Psoas muscle (tissue), 8 donors: Measurements from ENCODE around the gene SLC39A11. TPM values are rescaled to one million over a fixed set of nuclear protein-coding genes. Genes with fewer than 3 reads are reported as not detected.
"Not testable (repeated sequence)": the region's sequence is repeated elsewhere in the genome, so short reads cannot be mapped to it uniquely, and the experiment has no call there.

Source experiments
- ATAC-seq, 4 donors: fragments of 200-7000 bp; cut with Tn5 transposase; one replicate each; pipeline ENCODE4 v1.9.1; 2020; ENCODE audit warnings: moderate library complexity in 3 of 4, mild to moderate bottlenecking in 2 of 4
- DNase-seq, 2 donors: peaks; one replicate each; pipeline ENCODE4 v3.0.0-alpha.2; 2020
- H3K27ac ChIP-seq: fragments of 200-600 bp; one replicate; pipeline ENCODE4 v1.8.0; 2022
- H3K27me3 ChIP-seq, 3 donors: fragments of 200-600 bp in 1 of 3; one replicate each; pipeline versions ENCODE4 v1.6.1 to v1.8.0; 2013 to 2022; ENCODE audit warnings: low read length in 2 of 3, mild to moderate bottlenecking in 2 of 3, moderate library complexity in 1 of 3; ENCODE audit not compliant: insufficient read depth in 3 of 3
- H3K36me3 ChIP-seq, 2 donors: fragments of 200-600 bp in 1 of 2; one replicate each; pipeline versions ENCODE4 v1.6.1 to v1.8.0; 2013 to 2022; ENCODE audit warnings: low read depth in 1 of 2, mild to moderate bottlenecking in 1 of 2, moderate library complexity in 1 of 2; ENCODE audit not compliant: insufficient read depth in 1 of 2
- H3K4me1 ChIP-seq: fragments of 200-600 bp; one replicate; pipeline ENCODE4 v1.8.0; 2022
- H3K4me3 ChIP-seq: fragments of 200-600 bp; one replicate; pipeline ENCODE4 v1.8.0; 2022; ENCODE audit warnings: mild to moderate bottlenecking
- H3K9me3 ChIP-seq: fragments of 200-600 bp; one replicate; pipeline ENCODE4 v1.8.0; 2022
- CTCF ChIP-seq: fragments of 200-600 bp; IDR thresholded peaks from one replicate; pipeline ENCODE4 v1.8.0; 2022; ENCODE audit warnings: antibody characterized with exemption
- WGBS, 3 donors: extraction: QIAGEN DNeasy Blood & Tissue Kit; methylation state at CpG; one replicate each; pipeline versions ENCODE4 v1.1.6 to v1.1.7; 2013; 5-methylcytosine and 5-hydroxymethylcytosine counted together
- intact Hi-C, 2 donors: fragments of 100-400 bp; cut with DNase I; formaldehyde crosslinking; loops; one replicate each; pipeline versions ENCODE4 v1.11.0 to v1.14.2; 2022
- polyA plus RNA-seq, 3 donors: library from polyadenylated mRNA; stranded (reverse); fragments of 200-250 nt; gene quantifications; one replicate each; pipeline ENCODE4 v1.2.3, GENCODE V29; 2013
- total RNA-seq, 4 donors: library from RNA; stranded (reverse); fragmentation: NEBNext Ultra II Directional in 2 of 4; extraction: Animal tissue kit (Norgen Biotek cat#: 25700) in 2 of 4; gene quantifications; one replicate each; pipeline versions ENCODE4 v1.2.1 to v1.2.4, GENCODE V29; 2021 to 2023
- donor health status: healthy with polysubstance abuse.
- donor health status: DM: no; HTN: no; CAD: no; lungs with moderate emphysema.
- donor health status: Bipolar disorder and iron deficiency.
- donor health status: healthy.
- donor health status: DM: yes; HTN: yes; CAD: no.
- donor health status: DM: no; HTN: no; CAD: no.
- donor health status: DM: no; HTN: no; CAD: no.
- donor health status: DM: yes; HTN: yes; CAD: no.

The SLC39A11 gene
- total and polyA plus RNA-seq, 7 donors, result 1.6 to 9.7 (median 7.9) TPM

- ATAC-seq, result no peak
- no peaks in the 10 kb centered on the region for H3K4me1 ChIP-seq
- no peak overlapping the region for H3K4me3 ChIP-seq
- H3K36me3 ChIP-seq, result no peaks in the 10 kb centered on the region
- no peak overlapping the region for H3K27ac ChIP-seq
- DNase-seq, result no peak
- TF ChIP-seq CTCF, result no peak
- intact Hi-C loops, result no loop called here
- WGBS, 3 donors, result 91 to 100% (median 93%) methylated on average over 3 of the region's 3 CpGs
- no peaks in the 10 kb centered on the region for H3K9me3 ChIP-seq
- no peaks in the 10 kb centered on the region for H3K27me3 ChIP-seq
These were observed 190.8 kb downstream of the SLC39A11 start for GRCh38 chr17:72901657-72902056.

- Histone ChIP-seq H3K9me3 (no peaks in the 10 kb centered on the region), H3K27ac (no peak overlapping the region), H3K4me3 (no peak overlapping the region), H3K27me3 (no peaks in the 10 kb centered on the region), H3K4me1 (no peaks in the 10 kb centered on the region), H3K36me3 (no peaks in the 10 kb centered on the region)
- 57 to 65% (median 61%) methylated on average over 9 of the region's 9 CpGs for WGBS, 3 donors
- ATAC-seq, result no peak
- no peak for TF ChIP-seq CTCF
- intact Hi-C loops, result no loop called here
- DNase-seq, result no peak
These were observed 191.4 kb downstream of the SLC39A11 start for GRCh38 chr17:72901083-72901482.

GRCh38 chr17:72900654-72900971 is 191.9 kb downstream of the SLC39A11 start:
- no peak for DNase-seq
- Histone ChIP-seq H3K4me1 (no peaks in the 10 kb centered on the region), H3K27me3 (no peaks in the 10 kb centered on the region), H3K4me3 (no peak overlapping the region), H3K27ac (no peak overlapping the region), H3K36me3 (no peaks in the 10 kb centered on the region), H3K9me3 (no peaks in the 10 kb centered on the region)
- no peak for ATAC-seq
- WGBS, 3 donors, result 65 to 73% (median 71%) methylated on average over 6 of the region's 6 CpGs
- intact Hi-C loops, result no loop called here
- TF ChIP-seq CTCF, result no peak

GRCh38 chr17:72898725-72899124 is 193.8 kb downstream of the SLC39A11 start:
- no peak overlapping the region for H3K4me3 ChIP-seq
- no peak for ATAC-seq
- no peak for TF ChIP-seq CTCF
- no peaks in the 10 kb centered on the region for H3K9me3 ChIP-seq
- no peaks in the 10 kb centered on the region for H3K4me1 ChIP-seq
- no peak overlapping the region for H3K27ac ChIP-seq
- H3K27me3 ChIP-seq, result no peaks in the 10 kb centered on the region
- no peaks in the 10 kb centered on the region for H3K36me3 ChIP-seq
- WGBS, 3 donors, result 62 to 69% (median 65%) methylated on average over 9 of the region's 9 CpGs
- DNase-seq, result no peak
- intact Hi-C loops, result no loop called here

GRCh38 chr17:72896288-72896687 is 196.2 kb downstream of the SLC39A11 start:
- H3K4me1 ChIP-seq, intact Hi-C loops, DNase-seq, H3K36me3 ChIP-seq, H3K4me3 ChIP-seq, H3K27ac ChIP-seq, H3K27me3 ChIP-seq, ATAC-seq, H3K9me3 ChIP-seq: not testable (repeated sequence)
- 41 to 64% (median 45%) methylated on average over 7 of the region's 7 CpGs for WGBS, 3 donors
